ENCODE measurements around the gene COMT.
A peak's percentile ranks its signal among the peaks of the same experiment; 100 is the strongest.
"Not testable (repeated sequence)": the region's sequence is repeated elsewhere in the genome, so short reads cannot be mapped to it uniquely, and the experiment has no call there.

The COMT gene

GRCh38 chr22:19909350-19910179 lies 32.0 kb upstream of the COMT start:
- DNase-seq (ENCODE audit: low read depth) = peak; percentile 71

- no peak for DNase-seq (ENCODE audit: low read depth)
These were observed 31.3 kb upstream of the COMT start for GRCh38 chr22:19910180-19910744.

- DNase-seq (ENCODE audit: low read depth) = no peak
These were observed 29.9 kb upstream of the COMT start for GRCh38 chr22:19911540-19912270.

GRCh38 chr22:19912271-19912999 lies 29.1 kb upstream of the COMT start:
- no peak for DNase-seq (ENCODE audit: low read depth)

GRCh38 chr22:19913337-19913936 lies 28.1 kb upstream of the COMT start:
- no peak for DNase-seq (ENCODE audit: low read depth)

GRCh38 chr22:19914201-19914943 lies 27.2 kb upstream of the COMT start:
- no peak for DNase-seq (ENCODE audit: low read depth)

- DNase-seq (ENCODE audit: low read depth) = no peak
These were observed 26.2 kb upstream of the COMT start for GRCh38 chr22:19915287-19915954.

- no peak for DNase-seq (ENCODE audit: low read depth)
These were observed 25.6 kb upstream of the COMT start for GRCh38 chr22:19916006-19916405.

- DNase-seq (ENCODE audit: low read depth) = no peak
These were observed 24.6 kb upstream of the COMT start for GRCh38 chr22:19916941-19917340.

GRCh38 chr22:19917389-19918138 lies 24.0 kb upstream of the COMT start:
- no peak for DNase-seq (ENCODE audit: low read depth)

- DNase-seq (ENCODE audit: low read depth) = no peak
These were observed 23.1 kb upstream of the COMT start for GRCh38 chr22:19918332-19919106.

- DNase-seq (ENCODE audit: low read depth) = no peak
These were observed 21.7 kb upstream of the COMT start for GRCh38 chr22:19919701-19920363.

GRCh38 chr22:19921544-19922081 lies 20.0 kb upstream of the COMT start:
- DNase-seq (ENCODE audit: low read depth) = no peak

- DNase-seq (ENCODE audit: low read depth) = no peak
These were observed 17.6 kb upstream of the COMT start for GRCh38 chr22:19923914-19924513.

GRCh38 chr22:19926028-19926427 lies 15.5 kb upstream of the COMT start:
- DNase-seq (ENCODE audit: low read depth) = not testable (repeated sequence)

- DNase-seq (ENCODE audit: low read depth) = no peak
These were observed 13.9 kb upstream of the COMT start for GRCh38 chr22:19927696-19928095.

GRCh38 chr22:19928207-19928606 lies 13.4 kb upstream of the COMT start:
- no peak for DNase-seq (ENCODE audit: low read depth)

All from activated T-cell treated with anti-CD3 and anti-CD28 coated beads for 24 hours (primary cell).